Measurements from ENCODE around the gene STAT5B.
"Not testable (repeated sequence)": the region's sequence is repeated elsewhere in the genome, so short reads cannot be mapped to it uniquely, and the experiment has no call there.

STAT5B gene

GRCh38 chr17:42239576-42239975 is 36.6 kb downstream of the STAT5B start:
- not testable (repeated sequence) for DNase-seq (ENCODE audit: low read depth in 2 of 2, low spot score in 1 of 2)

- DNase-seq (ENCODE audit: low read depth in 2 of 2, low spot score in 1 of 2) = no peak
These were observed 39.4 kb downstream of the STAT5B start for GRCh38 chr17:42236760-42237159.

GRCh38 chr17:42233994-42234393 is 42.2 kb downstream of the STAT5B start:
- DNase-seq (ENCODE audit: low read depth in 2 of 2, low spot score in 1 of 2) = no peak

GRCh38 chr17:42233156-42233555 is 43.0 kb downstream of the STAT5B start:
- no peak for DNase-seq (ENCODE audit: low read depth in 2 of 2, low spot score in 1 of 2)

- DNase-seq (ENCODE audit: low read depth in 2 of 2, low spot score in 1 of 2) = no peak
These were observed 46.0 kb downstream of the STAT5B start for GRCh38 chr17:42230225-42230624.

DNA sequence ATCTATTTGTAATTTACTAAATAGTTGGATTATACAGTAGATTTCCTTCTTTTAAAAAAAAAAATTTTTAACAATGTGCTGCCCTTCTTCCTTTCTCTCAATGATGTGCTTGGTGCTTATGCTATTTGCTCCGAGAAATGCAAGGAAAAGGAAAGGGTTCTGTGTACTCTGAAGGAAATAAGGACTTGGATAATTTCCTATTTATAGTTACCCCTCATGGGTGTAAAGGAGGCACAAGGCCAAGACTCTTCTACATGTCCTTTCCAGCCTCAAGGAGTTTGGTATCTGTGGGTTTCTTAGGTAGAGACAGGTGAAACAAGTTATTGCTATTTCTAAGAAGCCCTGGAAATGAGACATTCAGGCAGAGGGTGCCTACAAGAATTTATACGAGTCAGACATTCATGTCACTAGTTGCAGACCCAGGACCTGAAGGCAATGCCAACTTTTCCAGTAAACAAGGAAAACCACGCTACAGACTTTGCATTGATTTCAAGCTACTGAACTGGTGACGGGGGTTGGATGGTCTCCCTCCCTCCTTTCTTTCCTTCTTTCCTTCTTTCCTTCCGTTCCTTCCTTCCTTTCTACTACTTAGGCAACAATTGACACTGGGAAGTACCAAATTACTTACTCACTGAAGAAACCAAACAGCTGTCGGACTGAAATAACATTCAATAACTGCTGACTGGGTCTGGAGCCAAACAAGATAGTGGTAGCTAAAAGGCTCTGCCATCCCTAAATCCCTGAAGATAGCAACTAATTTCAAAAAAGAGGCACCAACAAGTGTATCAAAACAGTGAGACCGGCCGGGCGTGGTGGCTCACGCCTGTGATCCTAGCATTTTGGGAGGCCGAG is 48.1 kb downstream of the STAT5B start:
- DNase-seq (ENCODE audit: low read depth in 2 of 2, low spot score in 1 of 2) = no peak

- no peak for DNase-seq (ENCODE audit: low read depth in 2 of 2, low spot score in 1 of 2)
These were observed 50.5 kb downstream of the STAT5B start for GRCh38 chr17:42225646-42226045.

DNA sequence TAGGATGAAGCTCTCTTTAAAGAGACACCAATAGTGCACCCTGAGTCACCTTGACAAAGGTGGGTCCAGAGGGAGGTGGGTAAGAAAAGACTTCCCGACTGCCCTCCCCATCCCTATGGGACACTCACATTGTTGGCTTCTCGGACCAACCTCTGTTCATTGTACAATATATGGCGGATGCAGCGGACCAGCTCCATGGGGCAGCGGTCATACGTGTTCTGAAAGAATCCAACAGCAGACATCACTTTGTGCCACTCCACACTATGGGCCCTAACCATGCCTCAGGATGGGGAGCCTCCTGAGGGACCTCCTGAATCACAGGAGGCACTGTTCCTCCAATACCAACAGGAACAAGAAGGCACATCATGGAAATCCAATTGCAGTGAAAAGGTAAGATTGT is 51.5 kb downstream of the STAT5B start:
- DNase-seq (ENCODE audit: low read depth in 2 of 2, low spot score in 1 of 2) = no peak

GRCh38 chr17:42221886-42222745 is 54.1 kb downstream of the STAT5B start:
- DNase-seq (ENCODE audit: low read depth in 2 of 2, low spot score in 1 of 2) = peak in 1 of 2 donors; percentile 42

- DNase-seq (ENCODE audit: low read depth in 2 of 2, low spot score in 1 of 2) = not testable (repeated sequence)
These were observed 56.9 kb downstream of the STAT5B start for GRCh38 chr17:42219280-42219679.

DNA sequence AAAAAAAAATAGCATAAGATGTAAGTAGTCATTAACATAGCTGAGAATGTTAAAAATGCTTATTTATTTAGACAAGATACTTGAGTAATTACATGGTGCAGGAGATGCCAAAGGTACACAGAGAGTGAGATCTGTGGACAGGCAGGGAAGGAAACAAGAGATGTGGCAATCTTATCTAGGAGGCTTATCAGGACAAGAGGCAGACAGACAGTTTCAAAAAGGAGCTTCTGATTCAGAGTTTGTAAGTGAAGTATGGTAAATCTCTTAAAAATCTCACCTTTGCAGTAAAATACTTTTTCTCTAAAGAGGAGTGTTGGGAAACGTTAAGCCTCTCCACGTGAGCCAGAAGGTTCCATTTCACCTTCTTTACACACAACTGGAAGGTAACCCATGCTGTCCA is 62.0 kb downstream of the STAT5B start:
- DNase-seq (ENCODE audit: low read depth in 2 of 2, low spot score in 1 of 2) = no peak

- DNase-seq (ENCODE audit: low read depth in 2 of 2, low spot score in 1 of 2) = no peak
These were observed 63.8 kb downstream of the STAT5B start for GRCh38 chr17:42212382-42212781.

DNA sequence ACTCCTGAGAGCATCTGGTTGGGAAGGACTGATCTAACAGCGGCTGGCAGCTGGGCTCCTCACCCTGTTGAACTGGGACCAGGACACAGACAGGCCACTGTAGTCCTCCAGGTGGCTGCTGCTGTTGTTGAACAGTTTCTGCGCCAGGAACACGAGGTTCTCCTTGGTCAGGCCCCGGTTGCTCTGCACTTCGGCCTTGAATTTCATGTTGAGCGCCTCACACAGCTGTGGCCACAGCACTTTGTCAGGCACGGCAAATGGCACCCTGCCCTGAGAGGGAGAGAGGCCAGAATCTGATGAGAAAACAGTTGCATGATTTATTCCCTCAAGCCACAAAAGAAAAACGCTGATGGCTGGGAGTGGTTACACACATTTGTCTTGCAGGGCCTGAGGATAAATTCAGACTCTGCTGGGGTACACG is 64.3 kb downstream of the STAT5B start:
- DNase-seq (ENCODE audit: low read depth in 2 of 2, low spot score in 1 of 2) = not testable (repeated sequence)

DNA sequence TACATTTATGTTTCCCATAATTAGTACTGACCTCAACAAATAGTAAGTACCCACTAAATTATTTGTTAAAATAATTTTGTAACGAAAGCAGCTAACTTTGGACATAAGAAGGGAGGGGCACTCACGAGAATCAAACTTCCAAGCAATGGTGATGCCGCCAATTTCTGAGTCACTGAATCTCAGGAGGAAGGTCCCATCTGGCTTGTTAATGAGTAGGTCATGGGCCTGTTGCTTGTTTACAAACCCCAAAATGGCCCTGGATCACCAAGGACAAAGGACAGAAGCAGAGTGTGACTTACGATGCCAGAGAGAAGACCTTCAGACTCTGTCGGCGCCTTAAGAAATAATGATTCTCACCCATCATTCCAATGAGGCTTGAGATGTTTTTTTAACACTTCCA is 66.1 kb downstream of the STAT5B start:
- no peak for DNase-seq (ENCODE audit: low read depth in 2 of 2, low spot score in 1 of 2)

GRCh38 chr17:42206153-42206612 is 70.0 kb downstream of the STAT5B start:
- not testable (repeated sequence) for DNase-seq (ENCODE audit: low read depth in 2 of 2, low spot score in 1 of 2)

GRCh38 chr17:42203354-42203753 is 72.8 kb downstream of the STAT5B start:
- DNase-seq (ENCODE audit: low read depth in 2 of 2, low spot score in 1 of 2) = no peak

DNA sequence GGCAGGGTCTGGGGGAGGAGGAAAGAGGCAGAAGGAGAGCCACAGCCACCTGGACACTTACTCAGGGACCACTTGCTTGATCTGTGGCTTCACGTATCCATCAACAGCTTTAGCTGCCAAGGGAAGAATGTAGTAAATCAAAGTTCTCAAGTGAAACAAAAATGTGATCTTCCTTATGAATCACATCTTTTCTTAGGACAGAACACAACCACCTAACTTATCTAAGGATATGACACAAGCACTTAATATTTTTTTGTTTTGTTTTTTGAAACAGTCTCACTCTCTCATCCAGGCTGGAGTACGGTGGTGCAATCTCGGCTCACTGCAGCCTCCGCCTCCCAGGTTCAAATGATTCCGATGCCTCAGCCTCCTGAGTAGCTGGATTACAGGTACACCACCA is 73.5 kb downstream of the STAT5B start:
- no peak for DNase-seq (ENCODE audit: low read depth in 2 of 2, low spot score in 1 of 2)

DNA sequence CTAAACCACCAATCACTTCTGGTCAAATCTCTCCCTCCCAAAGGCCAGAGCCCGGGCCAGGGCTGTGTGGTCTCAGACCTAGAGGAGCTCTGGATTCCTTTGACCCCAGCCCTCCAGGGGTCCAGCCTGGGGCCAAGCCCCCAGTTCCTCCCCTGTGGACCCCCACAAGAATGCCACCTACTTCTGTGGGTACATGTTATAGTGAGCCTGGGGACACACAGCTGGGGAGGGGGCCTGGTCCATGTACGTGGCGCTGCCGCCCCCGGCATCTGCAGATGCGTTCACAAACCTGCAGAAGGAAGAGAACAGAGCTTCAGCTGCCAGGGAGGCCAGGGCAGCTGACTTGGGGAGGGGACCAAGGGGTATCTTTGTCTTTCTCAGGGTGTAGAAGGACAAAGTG is 74.0 kb downstream of the STAT5B start:
- DNase-seq (ENCODE audit: low read depth in 2 of 2, low spot score in 1 of 2) = no peak

- DNase-seq (ENCODE audit: low read depth in 2 of 2, low spot score in 1 of 2) = no peak
These were observed 74.8 kb downstream of the STAT5B start for GRCh38 chr17:42201458-42201772.

DNA sequence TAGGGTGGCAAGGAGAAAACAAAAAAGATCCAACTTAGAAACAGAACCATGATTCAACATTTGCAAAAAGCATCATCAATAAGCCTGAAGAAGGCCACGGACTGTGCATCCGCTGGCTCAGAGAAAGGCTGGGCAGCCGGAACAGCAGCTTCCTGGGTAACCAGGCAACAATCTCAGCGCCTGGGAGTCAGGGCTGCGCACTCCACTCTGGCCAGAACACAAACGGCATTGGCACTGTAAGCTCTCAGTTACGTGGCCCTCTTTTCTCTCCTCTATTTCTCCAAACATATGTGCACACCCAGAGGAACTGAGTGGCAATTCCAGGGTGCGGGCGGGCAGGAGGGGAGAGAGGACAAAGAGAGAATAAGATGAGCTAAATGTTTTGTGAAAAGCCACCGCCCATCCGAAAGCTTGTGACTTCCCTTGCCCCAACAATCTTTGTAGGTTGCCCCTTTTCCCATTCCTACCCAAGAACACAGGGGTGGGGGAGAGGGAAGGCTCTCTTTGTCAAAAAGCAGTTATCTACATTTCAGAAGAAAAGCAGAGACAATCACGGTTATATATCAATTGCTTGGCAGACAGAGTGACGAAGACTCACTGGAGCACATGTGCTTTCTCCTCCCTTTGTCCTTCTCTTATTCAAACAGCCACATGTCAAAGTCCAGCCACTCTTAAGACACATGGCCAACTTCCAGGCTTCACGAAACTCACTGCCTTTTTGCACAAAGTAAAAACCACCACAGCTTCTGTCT is 75.3 kb downstream of the STAT5B start:
- no peak for DNase-seq (ENCODE audit: low read depth in 2 of 2, low spot score in 1 of 2)

- no peak for DNase-seq (ENCODE audit: low read depth in 2 of 2, low spot score in 1 of 2)
These were observed 76.7 kb downstream of the STAT5B start for GRCh38 chr17:42199416-42200011.
